GM23248 (cell line): Measurements from ENCODE around the gene TPK1.

Source experiments
- EZH2 ChIP-seq: fragments of 200-600 bp; sonication (generic); IDR thresholded peaks from 2 replicates; pipeline ENCODE4 v1.6.1; 2018; ENCODE audit warnings: antibody characterized with exemption, mild to moderate bottlenecking; ENCODE audit not compliant: insufficient read depth, poor library complexity, severe bottlenecking
- EZH2phosphoT487 ChIP-seq: fragments of 200-600 bp; sonication (generic); IDR thresholded peaks from 2 replicates; pipeline ENCODE4 v1.6.1; 2018; ENCODE audit warnings: antibody characterized with exemption, moderate library complexity, mild to moderate bottlenecking, low read depth; ENCODE audit not compliant: insufficient read depth

- TF ChIP-seq EZH2, result no peak
- no peak for TF ChIP-seq EZH2phosphoT487
Measured at GRCh38 chr7:144528536-144529045, 307.3 kb downstream of the TPK1 start.
